NCI-H526 treated with DMSO at 0.1 percent for 48 hours (cell line): ENCODE results near the gene SFXN5.

Experiments used
- DNase-seq: peaks from one replicate; lab custom pipeline; 2025; lab: John Stamatoyannopoulos, UW

SFXN5 gene

GRCh38 chr2:72900191-72900825 is 171.2 kb downstream of the SFXN5 start:
- no peak for DNase-seq

GRCh38 chr2:72898585-72898906 is 173.0 kb downstream of the SFXN5 start:
- no peak for DNase-seq

GRCh38 chr2:72897785-72898584 is 173.5 kb downstream of the SFXN5 start:
- no peak for DNase-seq

GRCh38 chr2:72896446-72896845 is 175.1 kb downstream of the SFXN5 start:
- DNase-seq, result no peak

GRCh38 chr2:72895759-72896281 is 175.7 kb downstream of the SFXN5 start:
- DNase-seq, result no peak

- no peak for DNase-seq
Measured at GRCh38 chr2:72895154-72895553, 176.4 kb downstream of the SFXN5 start.

- no peak for DNase-seq
Measured at GRCh38 chr2:72894514-72894913, 177.0 kb downstream of the SFXN5 start.

- DNase-seq, result no peak
Measured at GRCh38 chr2:72893594-72894319, 177.8 kb downstream of the SFXN5 start.

- DNase-seq, result peak; percentile 28
Measured at GRCh38 chr2:72892506-72893173, 178.9 kb downstream of the SFXN5 start.
